Hematopoietic multipotent progenitor cell treated with erythropoietin and hydrocortisone succinate and interleukin-3 and kit ligand, for 6 days (in vitro differentiated cells): ENCODE measurements around the gene B4GALT6.

Experiments used
- DNase-seq: peaks from one replicate; pipeline ENCODE4 v3.0.0-alpha.2; 2015

Gene B4GALT6

DNA sequence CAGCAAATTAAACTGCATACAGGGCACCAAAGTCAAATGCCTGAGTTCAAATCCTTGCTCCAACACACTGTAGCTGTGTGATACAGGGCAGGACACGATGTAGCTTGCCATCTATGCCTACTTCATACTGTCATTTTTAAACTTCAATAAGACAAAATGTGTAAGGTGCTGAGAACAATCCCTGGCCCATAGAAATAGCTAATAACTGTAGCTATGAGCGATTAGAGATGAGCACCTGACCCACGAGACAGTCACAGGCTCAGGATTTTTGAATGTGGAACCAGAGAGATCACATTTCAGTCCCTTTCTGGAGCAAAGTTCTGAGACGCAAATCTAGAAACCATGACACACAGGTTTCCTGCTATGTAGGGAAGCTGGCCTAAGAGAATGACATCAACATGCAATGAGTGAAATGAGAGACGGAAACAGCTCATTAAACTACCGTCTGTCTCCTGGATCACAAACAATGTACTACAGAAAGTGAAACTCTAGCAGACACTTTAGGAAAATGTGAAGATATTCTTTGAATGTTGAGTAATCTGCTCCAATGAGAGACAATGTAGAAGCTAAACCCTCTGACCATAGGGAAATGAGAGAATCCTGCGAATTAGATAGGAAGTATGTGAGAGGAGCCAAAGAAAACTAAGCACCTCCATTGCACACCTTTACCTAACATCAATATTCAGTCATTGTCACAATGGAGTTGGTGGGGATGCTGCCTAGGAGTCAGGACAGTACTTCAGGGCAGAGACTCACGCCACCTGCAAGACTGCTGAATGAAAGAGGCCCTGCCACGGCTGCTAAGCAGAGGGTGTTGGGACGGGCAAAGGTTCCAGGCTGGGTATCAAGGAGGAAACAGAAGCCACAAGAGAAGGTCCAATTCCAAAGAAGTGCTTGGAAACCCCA, 25.5 kb downstream of the B4GALT6 start:
- DNase-seq: no peak

DNA sequence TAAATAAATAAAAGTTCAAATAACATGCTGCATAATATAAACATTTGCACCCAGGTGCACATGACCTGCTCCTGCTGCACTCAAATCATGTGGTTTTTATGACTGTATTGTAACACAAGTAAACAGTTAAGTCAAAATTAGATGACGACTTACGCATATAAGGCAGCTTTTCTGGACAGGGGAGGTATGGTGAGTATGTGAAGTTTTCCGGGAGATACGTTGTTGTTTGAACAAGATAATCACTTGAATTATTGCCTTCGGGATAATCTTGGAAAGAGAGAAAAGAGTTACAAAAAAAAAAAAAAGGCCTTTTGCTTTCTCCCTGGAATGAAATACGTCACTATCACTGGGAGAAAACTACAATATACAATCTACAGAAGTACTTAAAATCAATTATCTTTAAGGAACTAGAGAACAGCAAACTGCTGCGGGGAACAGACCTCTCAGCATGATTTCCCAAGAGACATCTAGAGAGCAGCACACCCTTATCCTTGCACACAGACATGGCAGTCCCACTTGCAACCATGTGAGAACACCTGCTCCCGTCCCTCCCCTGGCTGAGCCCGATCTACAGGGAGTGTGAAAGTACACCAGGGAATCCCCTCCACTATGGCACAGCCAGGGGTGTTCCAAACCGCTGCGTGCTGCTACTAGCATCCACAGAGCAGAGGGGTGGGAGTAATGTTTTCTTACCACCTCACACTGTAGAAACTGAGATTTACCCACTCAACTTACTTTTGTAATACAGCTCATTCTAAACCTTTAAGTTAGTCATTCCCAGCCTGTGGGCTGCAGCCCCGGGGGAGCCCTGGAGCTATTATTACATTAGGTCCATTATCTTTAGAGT, 26.3 kb downstream of the B4GALT6 start:
- DNase-seq: no peak

DNA sequence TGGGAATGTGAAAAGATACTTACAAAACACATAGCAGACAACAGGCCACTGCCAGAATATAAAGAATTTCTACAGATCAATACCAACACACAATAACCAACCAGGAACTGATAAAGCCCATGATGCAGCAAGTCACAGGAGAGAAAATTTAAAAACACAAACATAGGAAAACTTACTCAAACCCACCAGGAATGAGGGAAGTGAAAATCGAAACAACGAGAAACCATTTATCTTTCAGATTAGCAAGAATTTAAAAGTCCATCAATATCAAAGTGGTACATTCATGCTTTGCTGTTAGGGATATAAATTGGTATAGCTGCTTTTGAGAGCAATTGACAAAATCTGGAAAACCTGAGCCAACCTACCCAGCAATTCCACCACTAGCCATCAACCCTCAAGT, 27.6 kb downstream of the B4GALT6 start:
- no peak for DNase-seq

DNA sequence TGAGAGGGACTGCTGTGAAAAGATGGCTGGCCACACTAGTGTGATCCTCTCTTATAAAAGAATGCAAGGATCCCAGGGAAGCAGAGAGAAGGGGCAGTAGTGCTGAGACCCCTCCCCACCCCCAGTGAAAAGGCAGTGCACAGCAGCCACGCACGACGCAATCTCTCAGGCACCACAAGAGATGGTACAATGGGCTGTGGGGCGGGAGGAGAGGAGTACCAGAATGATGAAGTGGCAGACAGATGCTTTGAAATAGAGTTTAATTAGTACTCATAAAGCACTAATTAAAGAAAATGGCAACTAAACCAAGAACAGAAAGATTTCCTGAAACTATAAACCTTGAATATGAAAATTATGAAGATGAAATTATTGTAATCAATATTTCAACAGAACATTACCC, 29.0 kb downstream of the B4GALT6 start:
- no peak for DNase-seq

DNA sequence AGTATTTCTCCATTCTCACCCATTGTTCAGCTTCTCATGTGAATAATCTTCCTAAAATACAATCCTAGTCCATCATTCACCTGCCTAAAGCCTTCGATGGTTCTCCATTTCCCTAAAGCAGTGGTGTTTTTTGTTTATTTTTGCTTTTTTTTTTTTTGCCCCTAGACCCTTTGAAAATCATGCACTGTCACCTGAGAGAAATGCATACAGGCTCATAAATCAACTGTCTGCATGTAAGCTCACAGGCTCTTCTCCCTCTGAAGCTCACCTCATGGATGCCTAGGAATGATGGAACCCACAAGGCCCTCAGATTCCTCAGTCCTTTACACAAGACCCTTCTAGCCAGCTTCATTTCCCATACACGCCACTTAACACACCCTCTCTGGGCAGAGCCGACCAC, 31.5 kb downstream of the B4GALT6 start:
- DNase-seq: no peak

DNA sequence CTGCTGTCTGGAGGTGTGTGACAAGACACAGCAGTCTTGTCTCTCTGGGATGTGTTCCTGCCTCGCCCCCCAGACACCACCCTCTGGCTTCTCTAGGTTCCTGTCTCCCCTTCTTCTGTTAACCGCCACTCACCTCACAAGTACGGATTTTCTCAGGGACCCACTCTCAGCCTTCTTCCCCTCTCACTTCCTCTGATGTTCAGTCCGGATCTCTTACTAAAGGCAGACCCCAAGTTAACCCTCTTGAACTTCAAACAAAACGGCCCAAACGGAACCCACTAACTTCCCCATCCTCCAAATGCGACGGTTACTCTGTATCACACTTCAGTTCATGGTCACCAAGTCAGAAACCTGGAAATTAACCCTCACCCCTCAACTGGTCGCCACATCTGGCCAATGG, 32.0 kb downstream of the B4GALT6 start:
- DNase-seq: peak; percentile 28

DNA sequence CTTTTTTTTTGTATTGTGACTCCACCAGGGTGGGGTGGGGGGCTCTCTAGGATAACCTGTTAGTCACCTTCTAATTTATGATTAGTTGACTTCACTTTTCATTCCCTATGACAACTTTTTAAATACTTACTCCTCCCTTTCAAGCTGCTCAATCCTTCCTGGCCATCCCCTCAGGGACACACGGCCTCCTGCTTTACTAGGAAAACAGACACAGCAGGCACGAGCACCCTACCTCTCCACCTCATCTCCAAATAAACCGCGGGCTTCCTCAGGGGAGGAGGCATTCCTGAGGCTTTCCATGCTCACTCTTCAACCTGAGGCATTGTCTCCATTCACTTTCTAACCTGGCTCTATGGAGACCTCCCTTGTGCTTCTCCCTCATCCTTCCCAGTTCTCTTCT, 33.0 kb downstream of the B4GALT6 start:
- no peak for DNase-seq

DNA sequence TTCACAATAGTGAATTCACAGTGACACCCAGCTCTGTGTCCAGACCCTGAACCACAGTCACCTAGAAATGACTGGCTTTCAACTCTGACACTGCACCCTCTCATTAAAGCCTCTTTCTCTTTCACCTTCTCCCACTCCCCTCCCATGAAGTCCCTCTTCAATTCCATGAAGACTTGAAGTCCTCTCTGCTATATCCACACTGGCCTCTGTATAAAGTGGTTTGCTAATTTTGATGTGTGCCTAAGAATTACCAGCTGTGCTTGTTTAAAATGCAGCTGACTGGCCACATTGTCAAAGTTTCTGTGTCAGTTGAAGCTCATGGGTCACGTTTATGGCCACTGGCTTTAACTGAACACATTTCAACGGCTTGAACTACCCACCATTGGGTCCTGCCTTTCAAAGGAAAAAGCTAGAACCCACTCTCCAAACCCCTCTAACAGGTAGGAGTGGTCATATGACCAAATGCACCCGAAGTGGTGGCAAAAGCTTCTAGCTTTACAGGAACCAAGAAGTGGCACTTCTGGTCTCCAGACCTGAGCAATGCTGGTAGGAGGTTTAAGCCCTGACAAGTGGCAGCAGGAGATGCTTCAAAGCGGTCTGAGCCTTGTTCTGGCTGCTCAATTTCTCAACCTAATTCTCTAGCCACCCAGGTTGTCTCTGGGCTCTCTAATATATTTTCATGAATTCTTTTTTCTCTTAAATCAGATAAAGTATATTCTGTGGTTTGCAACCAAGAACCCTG, 34.2 kb downstream of the B4GALT6 start:
- DNase-seq: peak; percentile 20

DNA sequence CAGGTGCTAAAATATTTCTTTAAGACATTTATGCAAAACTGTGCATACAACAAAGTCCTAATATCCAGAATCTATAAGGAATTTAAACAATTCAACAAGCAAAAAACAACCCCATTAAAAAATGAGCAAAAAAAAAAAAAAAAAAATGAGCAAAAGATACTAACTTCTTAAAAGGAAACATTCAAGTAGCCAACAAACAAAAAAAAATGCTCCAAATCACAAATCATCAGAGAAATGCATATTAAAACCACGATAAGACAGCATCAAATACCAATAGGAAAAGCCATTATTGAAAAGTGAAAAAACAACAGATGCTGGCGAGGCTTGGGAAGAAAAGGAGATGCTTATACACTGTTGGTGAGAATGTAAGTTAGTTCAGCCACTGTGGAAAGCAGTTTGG, 34.9 kb downstream of the B4GALT6 start:
- no peak for DNase-seq

DNA sequence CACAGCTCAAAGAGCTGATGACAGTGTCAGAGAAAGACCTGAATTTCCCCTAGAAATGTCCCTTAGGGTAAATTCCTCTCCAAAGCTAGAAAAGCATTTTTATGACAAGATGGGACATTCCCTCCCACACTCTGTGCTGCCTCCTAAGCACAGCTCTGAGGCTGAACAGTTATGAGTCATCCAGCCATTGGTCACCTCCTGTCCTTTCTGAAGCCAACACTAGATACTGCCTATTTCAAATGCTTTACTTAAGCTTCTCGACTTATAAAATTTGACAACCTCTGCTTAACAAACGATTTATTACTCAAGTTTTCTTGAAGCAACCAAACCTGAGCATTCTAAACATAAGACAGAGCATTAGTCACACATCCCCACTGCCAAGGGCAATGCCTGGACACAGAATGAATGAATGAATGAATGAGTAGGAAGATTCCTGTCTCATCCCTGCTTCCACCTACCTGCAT, 35.4 kb downstream of the B4GALT6 start:
- DNase-seq: no peak

DNA sequence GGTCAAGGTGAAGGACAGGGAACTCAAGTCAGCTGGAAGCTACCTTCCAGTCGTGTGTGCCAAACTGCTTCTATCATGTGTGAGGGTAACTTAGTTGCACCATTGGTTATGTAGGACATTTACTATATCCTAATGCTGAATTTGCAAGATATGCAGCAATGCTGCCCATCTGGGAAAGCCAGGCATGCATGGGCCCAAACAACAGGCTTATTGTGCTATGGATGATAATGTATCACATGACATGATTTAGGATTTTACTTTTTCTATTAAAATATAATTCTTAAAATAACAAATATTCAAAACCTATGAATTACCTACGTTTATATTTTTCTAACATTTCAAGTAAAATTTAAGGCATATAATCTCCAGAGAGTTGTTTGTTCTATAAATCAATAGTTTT, 35.9 kb downstream of the B4GALT6 start:
- DNase-seq: no peak

DNA sequence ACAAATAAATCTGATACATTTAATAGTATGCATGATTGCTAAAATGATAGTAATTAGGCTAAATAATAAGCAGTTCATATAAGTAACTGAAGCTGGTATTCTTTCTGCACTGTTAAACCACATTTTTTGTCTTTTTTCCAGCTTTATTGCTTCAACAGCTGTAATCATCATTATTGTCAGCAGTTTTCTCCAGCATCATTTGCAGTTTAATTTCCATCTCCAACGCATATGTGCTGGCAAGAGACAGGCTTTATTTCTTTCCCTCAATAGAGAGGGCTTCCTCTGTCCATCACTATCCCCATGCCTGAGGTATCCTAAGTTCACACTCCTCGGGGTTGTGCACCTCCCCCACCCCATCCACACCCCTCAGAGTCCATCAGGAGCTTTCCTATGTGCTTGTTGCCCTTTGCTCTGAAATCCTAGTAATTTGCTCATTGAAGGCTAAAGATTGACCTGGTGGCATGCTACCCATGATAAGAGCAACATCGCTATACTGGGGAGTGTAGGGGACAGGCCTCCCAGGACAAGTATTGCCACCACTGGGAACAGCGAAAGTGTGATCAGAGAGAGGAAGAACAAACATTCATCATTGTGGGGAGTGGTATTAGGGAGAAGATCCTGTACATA, 37.1 kb downstream of the B4GALT6 start:
- DNase-seq: no peak

DNA sequence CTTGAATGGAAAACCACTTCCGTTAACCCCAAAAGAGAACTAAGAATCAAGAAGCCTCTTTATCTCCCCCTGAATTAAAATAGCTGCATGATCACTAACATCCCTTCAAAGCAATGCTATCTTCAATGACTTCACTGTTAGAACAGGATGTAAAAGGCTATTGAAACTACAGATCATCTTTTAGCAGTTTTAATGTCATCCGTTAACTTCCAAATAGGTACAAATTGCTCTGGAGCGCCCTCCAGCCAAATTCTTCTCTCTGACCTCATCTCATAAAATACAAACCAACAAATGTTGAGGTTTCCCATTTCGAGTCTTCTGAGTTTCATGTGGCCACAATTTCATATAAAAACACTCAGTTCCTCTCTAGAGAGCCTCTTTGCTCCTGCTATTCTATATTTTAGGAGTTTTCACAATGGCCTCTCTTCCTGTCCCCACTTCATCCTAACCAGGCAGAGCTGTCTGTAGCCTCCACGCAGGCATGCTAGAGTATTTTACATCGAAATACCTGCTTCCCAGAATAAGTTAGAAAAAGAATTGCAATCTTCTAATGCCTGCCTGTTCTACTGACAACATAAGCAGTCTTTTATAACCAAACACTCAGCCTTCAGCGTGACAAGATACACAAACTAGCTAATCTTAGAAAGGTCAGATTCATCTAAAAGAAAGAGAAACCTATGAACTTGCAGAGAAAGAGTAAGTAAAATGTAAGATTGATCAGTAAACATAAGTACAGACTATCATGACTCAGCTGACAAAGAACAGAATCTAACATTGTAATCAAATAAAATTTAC, 37.9 kb downstream of the B4GALT6 start:
- DNase-seq: no peak

DNA sequence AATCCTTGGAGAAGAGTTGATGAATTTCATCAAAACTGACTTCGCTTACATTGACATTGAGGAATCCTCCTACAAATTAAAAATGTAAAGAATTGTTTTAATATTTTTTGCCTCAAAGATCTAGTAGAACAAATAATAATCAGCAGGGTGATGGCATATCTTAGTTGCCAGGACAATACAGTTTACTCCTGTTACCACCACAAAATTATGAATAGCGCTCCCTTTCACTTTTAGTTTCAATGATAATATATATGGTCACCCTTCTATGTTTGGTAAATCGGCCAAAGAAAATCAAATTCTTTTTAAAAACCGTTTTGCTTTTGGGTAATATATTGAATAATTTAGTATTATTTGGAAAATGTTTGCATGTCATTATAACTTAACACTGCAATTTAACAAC, 39.0 kb downstream of the B4GALT6 start:
- DNase-seq: no peak

DNA sequence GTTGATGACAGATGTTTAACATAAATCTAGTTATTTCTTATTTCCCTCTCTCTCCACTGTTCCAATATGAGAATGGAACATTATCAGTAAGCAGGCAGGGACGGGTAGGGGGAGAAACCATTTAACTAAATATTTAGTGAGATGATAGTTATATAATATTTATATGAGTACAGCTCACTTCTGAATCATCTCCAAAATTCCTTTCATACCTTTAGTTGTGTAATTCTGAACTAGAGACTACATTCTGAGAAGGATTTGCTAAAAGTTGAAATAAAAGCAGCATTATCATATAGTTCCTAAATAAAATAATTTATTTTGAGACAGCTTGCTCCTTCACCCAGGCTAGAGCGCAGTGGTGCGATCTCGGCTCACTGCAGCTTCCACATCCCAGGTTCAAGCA, 41.4 kb downstream of the B4GALT6 start:
- DNase-seq: no peak

DNA sequence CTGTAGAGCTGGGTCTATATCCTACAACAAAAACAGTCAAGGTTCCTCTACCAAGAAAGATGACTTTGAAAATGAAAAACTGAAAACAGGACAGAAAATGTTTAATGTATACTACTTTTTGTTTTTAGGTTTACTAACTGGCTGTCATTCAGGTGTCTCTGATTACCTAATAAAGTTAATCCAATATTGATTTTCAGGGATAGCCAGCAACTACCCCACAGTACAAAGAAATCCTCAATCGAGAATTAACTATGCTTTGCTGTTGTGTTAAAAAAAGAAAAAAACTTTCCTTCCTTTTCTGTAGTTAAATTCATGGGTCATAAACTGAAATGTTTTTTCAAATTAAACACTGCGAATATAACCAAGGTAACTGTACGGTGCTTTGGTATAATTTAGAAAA, 46.9 kb downstream of the B4GALT6 start:
- no peak for DNase-seq

DNA sequence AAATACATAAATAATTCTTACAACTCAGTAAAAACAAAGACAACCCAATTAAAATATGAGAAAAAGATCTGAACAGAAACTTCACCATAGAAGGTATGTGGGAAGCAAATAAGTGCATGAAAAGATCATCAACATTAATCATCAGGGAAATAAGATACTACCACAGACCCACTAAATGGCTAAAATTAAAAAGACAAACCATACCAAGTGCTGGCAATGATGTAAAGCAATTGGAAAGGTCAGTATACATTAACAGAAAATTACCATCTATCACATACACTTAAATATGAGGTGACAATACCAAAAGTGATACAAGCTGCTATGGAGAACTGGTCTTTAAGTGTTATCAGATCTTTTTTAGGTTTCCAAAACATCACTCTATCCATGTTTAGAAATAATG, 48.0 kb downstream of the B4GALT6 start:
- DNase-seq: no peak

DNA sequence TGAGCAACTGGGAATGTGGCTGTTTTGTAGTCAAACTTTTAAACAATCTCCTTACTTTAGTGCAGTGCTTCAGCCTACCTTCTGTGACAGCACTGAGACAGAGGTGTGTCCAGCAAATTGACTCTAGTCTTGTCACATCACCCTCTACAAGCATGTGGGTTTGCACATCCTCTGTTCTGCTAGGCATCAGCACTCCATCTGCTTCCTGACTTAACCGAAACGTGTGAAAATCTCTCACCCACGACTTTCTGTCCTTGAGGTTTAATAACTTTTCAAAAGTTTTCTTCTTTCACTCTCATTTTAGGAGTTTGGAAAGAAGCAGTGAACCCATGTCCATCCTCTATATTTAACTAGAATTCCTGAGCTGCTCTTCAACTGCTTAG, 50.1 kb downstream of the B4GALT6 start:
- peak; percentile 40 for DNase-seq

DNA sequence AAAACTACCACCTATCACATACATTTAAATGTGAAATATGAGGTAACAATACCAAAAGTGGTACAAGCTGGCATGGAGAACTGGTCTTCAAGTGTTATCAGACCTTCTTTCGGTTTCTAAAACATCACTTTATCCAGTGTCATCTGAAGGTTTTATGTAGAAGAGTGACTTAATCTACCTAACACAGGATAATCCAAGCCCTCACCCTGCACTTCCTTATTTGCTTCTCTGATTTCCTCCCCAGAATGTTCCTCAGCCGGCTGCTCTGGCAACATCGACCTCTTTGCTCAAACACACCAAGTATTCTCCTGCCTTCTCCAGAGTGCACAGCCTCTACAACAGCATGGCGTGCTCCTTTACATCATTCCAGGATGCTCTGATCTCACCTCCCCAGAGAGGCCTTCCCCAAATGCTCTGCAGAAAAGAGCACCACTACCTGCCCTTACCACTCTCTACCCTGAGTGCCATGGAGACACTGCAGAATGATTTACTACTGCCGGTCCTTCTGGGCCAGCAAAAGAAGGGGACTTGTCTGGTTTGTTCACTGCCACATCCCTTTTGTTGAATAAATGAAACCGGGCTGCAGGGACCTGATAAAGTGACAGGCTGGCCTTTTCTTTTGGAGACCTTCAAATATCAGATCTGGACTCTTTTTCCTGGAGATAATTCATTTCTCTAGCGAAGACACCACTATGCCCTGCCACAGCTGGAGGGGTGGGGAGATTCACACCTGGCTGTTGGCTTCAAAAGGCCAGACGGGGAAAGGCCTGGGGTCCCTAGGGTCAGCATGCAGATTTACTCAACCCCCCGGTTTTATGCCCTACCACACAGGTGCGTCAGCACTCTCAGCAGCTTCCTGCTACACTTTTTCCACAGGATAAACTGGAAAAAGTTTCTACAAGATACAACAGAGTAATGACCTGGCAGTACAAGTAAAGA, 50.7 kb downstream of the B4GALT6 start:
- peak; percentile 28 for DNase-seq

DNA sequence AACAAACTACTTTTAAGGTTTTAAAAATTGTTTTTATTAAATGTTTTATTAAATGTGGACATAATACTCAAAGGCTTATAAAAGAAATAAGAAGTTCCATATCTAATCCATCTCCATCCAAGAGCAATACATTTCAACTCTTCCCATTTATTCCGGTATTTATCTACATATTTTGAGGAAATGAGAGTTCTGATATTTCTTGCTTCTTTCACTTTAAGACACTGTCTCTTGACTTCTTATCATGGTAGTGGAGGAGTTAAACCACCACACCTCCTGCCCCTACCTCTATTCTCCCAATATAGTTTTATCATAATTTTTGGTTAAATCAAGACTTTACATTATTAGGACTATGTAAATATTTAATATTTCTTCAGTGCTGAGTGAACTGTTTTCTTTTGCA, 52.0 kb downstream of the B4GALT6 start:
- DNase-seq: no peak

DNA sequence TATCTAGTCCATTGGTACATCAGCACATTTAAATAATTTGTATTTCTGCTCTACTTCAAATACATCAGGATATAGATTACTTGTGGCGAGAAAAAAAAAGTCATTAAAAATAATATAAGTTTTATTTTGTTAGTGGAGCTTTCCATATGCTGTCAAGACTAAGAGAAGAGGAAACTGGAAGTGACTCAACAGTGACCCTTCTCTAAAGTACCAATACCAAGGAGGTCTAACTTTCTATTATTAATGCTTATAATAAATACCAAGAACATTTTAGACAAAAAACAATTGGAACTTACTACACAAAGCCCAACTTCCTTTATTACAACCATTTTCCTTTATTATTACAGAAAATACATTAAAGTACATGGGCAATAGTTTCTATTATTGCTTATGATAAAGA, 52.9 kb downstream of the B4GALT6 start:
- no peak for DNase-seq
